Measurements from ENCODE around the gene CLCN3. TPM values are rescaled to one million over a fixed set of nuclear protein-coding genes. Genes with fewer than 3 reads are reported as not detected.

The CLCN3 gene
- total and polyA plus RNA-seq, 2 of the 13 experiments (the other 11 are each of a cell fraction or from before 2014, with no cell fraction given), result 13.6 to 23.7 TPM

DNA sequence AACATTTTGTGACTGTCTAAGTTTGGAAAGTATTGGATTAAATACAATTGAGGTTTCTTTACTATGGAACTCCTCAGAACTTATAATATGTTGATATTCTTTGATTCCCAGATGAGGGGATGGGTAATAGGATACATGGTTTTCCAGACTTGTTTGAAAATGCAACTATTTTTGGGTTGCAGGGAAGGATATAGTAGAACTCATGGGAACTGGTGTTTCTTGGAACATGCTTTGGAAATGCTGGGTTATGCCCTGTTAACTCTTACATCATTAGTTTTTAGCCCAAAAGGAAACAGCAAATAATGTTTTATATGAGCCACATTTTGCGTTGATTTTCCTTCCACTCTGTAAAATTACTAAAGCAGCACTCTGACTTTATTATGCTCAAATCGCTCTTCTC is 95.4 kb downstream of the CLCN3 start (continued):
- TF ChIP-seq AFF4 (CRISPR knock-in tag; IDR thresholded peaks at IDR 0.05) (no peak), ARID3A (IDR thresholded peaks at IDR 0.05; ENCODE audit: low read depth, low read length) (no peak), HOXA7 (CRISPR knock-in tag; IDR thresholded peaks at IDR 0.05) (no peak), NFYC (CRISPR knock-in tag; IDR thresholded peaks at IDR 0.05) (no peak), RBM22 (optimal IDR thresholded peaks at IDR 0.05; ENCODE audit: low read length) (no peak)

DNA sequence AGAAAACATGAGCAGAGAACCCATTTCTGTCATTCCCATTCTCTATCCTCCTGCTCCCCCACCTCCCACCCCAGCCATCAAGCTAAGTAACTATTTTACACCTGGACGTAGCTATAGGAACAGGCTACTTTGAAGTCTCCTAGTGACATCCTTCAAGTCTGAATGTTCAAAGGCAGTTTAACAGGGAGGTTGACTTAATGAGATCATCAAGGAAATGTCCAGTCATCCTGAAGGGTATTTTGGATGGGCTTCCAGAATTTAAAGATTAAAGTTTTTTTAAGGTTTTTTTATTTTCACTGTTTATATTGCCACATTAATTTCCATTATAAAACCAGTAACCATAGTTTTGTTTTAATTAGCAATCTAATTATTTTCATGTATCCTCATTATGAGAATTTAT is 96.3 kb downstream of the CLCN3 start:
- Histone ChIP-seq H3K27ac (ENCODE audit: extremely low read length, insufficient read depth, low read length) (no peak overlapping the region), H2AFZ (ENCODE audit: low read length) (no peak overlapping the region), H3K4me2 (ENCODE audit: low read depth, low read length) (no peak overlapping the region), H3K9ac (ENCODE audit: insufficient read depth, low read depth, low read length) (no peak overlapping the region), H4K20me1 (ENCODE audit: insufficient read depth, low read length) (no peaks in the 10 kb centered on the region), H3K27me3 (ENCODE audit: control insufficient read depth in 1 of 2, insufficient read depth in 2 of 2, low read length in 2 of 2) (no peaks in the 10 kb centered on the region), H3K4me3 (replicated peaks in 1 of 3; ENCODE audit: insufficient read depth in 1 of 3, low read depth in 2 of 3, low read length in 3 of 3) (no peak overlapping the region), H3K4me1 (ENCODE audit: insufficient read depth, low read length) (no peaks in the 10 kb centered on the region), H3K36me3 (replicated peaks in 1 of 2; ENCODE audit: control insufficient read depth in 1 of 2, insufficient read depth in 2 of 2, low read length in 2 of 2) (peaks cover 4 to 15% of the 10 kb centered on the region in 2 experiments; a peak in 2 of 5 replicates), H3K79me2 (ENCODE audit: insufficient read depth, low read length) (no peaks in the 10 kb centered on the region), H3K9me3 (ENCODE audit: low read length) (no peaks in the 10 kb centered on the region)
- BruUV-seq (replicated peaks), result no TSS peak
- POLR2A ChIA-PET, result interaction anchor here (0.7 kb wide), 1 partner anchor 12 kb away, joined by 3 read pairs; no protein-coding TSS in a partner anchor
- in situ Hi-C loops (cut with HindIII; ENCODE audit: extremely low pct_ligation_motif_present, low pct_unique_long_range_greater_than_20kb) (loop anchor here (10.0 kb wide), 1 partner anchor 102 kb away; the partner anchor contains the start of gene NEK1), intact Hi-C loops (cut with micrococcal nuclease; ENCODE audit: unreplicated experiment) (no loop called here)
- DNase-seq (ENCODE audit: low spot score), result no peak
- 88% methylated on average over 1 of the region's 1 CpG for WGBS (ENCODE audit: low lambda C conversion rate)
- ATAC-seq, result no peak
- FAIRE-seq, result no peak
- CTCF ChIA-PET (ENCODE audit: low intra/inter-chr PET ratio, low total read pairs), result no interaction called here
- TF ChIP-seq, protein P1, sequence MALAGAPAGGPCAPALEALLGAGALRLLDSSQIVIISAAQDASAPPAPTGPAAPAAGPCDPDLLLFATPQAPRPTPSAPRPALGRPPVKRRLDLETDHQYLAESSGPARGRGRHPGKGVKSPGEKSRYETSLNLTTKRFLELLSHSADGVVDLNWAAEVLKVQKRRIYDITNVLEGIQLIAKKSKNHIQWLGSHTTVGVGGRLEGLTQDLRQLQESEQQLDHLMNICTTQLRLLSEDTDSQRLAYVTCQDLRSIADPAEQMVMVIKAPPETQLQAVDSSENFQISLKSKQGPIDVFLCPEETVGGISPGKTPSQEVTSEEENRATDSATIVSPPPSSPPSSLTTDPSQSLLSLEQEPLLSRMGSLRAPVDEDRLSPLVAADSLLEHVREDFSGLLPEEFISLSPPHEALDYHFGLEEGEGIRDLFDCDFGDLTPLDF (CRISPR knock-in tag; IDR thresholded peaks at IDR 0.05), result no peak
- TF ChIP-seq NFATC3 (CRISPR knock-in tag; IDR thresholded peaks at IDR 0.05), result no peak
- no peak for TF ChIP-seq XRCC5 (optimal IDR thresholded peaks at IDR 0.05; ENCODE audit: low read length)
- TF ChIP-seq CENPT (CRISPR knock-in tag; IDR thresholded peaks at IDR 0.05; ENCODE audit: low read depth), result no peak
- TF ChIP-seq, protein P2, sequence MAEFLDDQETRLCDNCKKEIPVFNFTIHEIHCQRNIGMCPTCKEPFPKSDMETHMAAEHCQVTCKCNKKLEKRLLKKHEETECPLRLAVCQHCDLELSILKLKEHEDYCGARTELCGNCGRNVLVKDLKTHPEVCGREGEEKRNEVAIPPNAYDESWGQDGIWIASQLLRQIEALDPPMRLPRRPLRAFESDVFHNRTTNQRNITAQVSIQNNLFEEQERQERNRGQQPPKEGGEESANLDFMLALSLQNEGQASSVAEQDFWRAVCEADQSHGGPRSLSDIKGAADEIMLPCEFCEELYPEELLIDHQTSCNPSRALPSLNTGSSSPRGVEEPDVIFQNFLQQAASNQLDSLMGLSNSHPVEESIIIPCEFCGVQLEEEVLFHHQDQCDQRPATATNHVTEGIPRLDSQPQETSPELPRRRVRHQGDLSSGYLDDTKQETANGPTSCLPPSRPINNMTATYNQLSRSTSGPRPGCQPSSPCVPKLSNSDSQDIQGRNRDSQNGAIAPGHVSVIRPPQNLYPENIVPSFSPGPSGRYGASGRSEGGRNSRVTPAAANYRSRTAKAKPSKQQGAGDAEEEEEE (CRISPR knock-in tag; IDR thresholded peaks at IDR 0.05; ENCODE audit: borderline replicate concordance), result no peak
- TF ChIP-seq FOXJ3 (CRISPR knock-in tag; IDR thresholded peaks at IDR 0.05; ENCODE audit: borderline replicate concordance), result no peak
- TF ChIP-seq ZFP36L2 (CRISPR knock-in tag; IDR thresholded peaks at IDR 0.05), result no peak
- TF ChIP-seq ARNT (IDR thresholded peaks at IDR 0.05), result no peak

Measured in HepG2 (cell line).